Suprapubic skin (tissue), 3 donors: Measurements from ENCODE around the gene KCNJ1.

Source experiments
- POLR2A ChIP-seq, 2 donors: fragments of 450-650 bp; IDR thresholded peaks; one replicate each; pipeline ENCODE4 v1.6.1; 2017; ENCODE audit warnings: antibody characterized with exemption in 2 of 2, mild to moderate bottlenecking in 2 of 2, moderate library complexity in 2 of 2
- TF ChIP-seq, protein P1 (sequence below), 2 donors: fragments of 200-600 bp in 1 of 2; fragments of 450-650 bp in 1 of 2; sonication (generic) in 1 of 2; IDR thresholded peaks; one replicate each; pipeline ENCODE4 v1.5.1; 2016 to 2019; ENCODE audit warnings: antibody characterized with exemption in 2 of 2, mild to moderate bottlenecking in 1 of 2, moderate library complexity in 1 of 2

- TF ChIP-seq, protein P1, sequence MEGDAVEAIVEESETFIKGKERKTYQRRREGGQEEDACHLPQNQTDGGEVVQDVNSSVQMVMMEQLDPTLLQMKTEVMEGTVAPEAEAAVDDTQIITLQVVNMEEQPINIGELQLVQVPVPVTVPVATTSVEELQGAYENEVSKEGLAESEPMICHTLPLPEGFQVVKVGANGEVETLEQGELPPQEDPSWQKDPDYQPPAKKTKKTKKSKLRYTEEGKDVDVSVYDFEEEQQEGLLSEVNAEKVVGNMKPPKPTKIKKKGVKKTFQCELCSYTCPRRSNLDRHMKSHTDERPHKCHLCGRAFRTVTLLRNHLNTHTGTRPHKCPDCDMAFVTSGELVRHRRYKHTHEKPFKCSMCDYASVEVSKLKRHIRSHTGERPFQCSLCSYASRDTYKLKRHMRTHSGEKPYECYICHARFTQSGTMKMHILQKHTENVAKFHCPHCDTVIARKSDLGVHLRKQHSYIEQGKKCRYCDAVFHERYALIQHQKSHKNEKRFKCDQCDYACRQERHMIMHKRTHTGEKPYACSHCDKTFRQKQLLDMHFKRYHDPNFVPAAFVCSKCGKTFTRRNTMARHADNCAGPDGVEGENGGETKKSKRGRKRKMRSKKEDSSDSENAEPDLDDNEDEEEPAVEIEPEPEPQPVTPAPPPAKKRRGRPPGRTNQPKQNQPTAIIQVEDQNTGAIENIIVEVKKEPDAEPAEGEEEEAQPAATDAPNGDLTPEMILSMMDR (IDR thresholded peaks at IDR 0.05), result no peak
- no peak for TF ChIP-seq POLR2A (IDR thresholded peaks at IDR 0.05)
Measured at GRCh38 chr11:128881221-128881620, 14.1 kb upstream of the KCNJ1 start.
